Measurements from ENCODE around the gene PTPRM.

DNA sequence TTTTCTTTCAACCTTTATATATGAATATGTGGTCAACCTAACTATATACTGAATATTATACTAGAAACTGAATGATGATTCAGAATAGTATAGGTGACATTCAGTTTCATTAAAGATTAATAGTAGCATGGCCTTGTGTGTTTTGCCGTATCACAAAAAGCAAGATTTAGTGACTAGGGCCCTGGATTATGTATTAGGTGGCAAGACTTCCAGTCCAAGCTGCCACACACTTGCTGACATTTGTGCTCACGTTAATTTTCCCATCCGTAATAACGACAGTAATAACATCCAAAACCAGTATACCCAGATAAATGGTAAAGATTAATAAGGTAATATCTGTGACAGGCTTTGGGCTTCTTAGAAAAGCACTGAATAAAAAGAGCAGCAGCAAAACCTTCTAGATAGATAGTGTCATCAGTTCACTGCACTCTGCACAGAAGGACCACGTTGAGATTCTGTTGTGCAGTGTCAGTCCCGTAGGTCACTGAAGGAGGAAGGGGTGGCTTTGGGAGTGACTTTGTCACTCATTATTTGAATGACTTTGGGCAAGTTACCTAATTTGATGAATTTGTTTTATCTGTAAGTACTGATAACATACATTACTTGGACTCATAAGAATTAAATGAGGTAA, 451.7 kb downstream of the PTPRM start:
- TF ChIP-seq, protein P1, sequence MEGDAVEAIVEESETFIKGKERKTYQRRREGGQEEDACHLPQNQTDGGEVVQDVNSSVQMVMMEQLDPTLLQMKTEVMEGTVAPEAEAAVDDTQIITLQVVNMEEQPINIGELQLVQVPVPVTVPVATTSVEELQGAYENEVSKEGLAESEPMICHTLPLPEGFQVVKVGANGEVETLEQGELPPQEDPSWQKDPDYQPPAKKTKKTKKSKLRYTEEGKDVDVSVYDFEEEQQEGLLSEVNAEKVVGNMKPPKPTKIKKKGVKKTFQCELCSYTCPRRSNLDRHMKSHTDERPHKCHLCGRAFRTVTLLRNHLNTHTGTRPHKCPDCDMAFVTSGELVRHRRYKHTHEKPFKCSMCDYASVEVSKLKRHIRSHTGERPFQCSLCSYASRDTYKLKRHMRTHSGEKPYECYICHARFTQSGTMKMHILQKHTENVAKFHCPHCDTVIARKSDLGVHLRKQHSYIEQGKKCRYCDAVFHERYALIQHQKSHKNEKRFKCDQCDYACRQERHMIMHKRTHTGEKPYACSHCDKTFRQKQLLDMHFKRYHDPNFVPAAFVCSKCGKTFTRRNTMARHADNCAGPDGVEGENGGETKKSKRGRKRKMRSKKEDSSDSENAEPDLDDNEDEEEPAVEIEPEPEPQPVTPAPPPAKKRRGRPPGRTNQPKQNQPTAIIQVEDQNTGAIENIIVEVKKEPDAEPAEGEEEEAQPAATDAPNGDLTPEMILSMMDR (IDR thresholded peaks at IDR 0.05; ENCODE audit: insufficient read depth, low read length, poor library complexity, severe bottlenecking), result no peak
- TF ChIP-seq EZH2phosphoT487 (conservative IDR thresholded peaks at IDR 0.05; ENCODE audit: low read length), result no peak

Data from SU-DHL-6 (cell line).